MCF 10A (cell line): ENCODE data around the gene ELANE. TPM values are rescaled to one million over a fixed set of nuclear protein-coding genes. Genes with fewer than 3 reads are reported as not detected.

Experiments
- BruUV-seq: library from RNA; stranded (reverse); fragments of 400-500 nt; replicated peaks from 2 replicates; lab custom pipeline; 2021; lab: Mats Ljungman, UMichigan
- CTCF ChIA-PET: fragments of 300-600 bp; sonication (Branson Sonifier 250); formaldehyde crosslinking; extraction: SDS; loops from one replicate; lab custom pipeline; 2021; ENCODE audit warnings: antibody characterized with exemption, inconsistent platforms; lab: Yijun Ruan, JAX
- POLR2A ChIA-PET: fragments of 300-600, 350-650 bp; sonication (Branson Sonifier 250); formaldehyde crosslinking; extraction: SDS; loops from one replicate; lab custom pipeline; 2020; ENCODE audit warnings: antibody characterized with exemption, inconsistent platforms; lab: Yijun Ruan, JAX
- DNase-seq: peaks from one replicate; pipeline ENCODE4 v3.0.0-alpha.2; 2018; ENCODE audit not compliant: unreplicated experiment
- H3K27ac Mint-ChIP-seq: one replicate; pipeline ENCODE4 v1.8.0; 2022; ENCODE audit warnings: mild to moderate bottlenecking, low read depth, mixed read lengths; ENCODE audit not compliant: unreplicated experiment
- H3K27me3 Mint-ChIP-seq: one replicate; pipeline ENCODE4 v1.8.0; 2022; ENCODE audit warnings: mixed read lengths; ENCODE audit not compliant: insufficient read depth, unreplicated experiment
- H3K36me3 Mint-ChIP-seq: one replicate; pipeline ENCODE4 v1.8.0; 2022; ENCODE audit warnings: mild to moderate bottlenecking, moderate library complexity, mixed read lengths; ENCODE audit not compliant: insufficient read depth, unreplicated experiment
- H3K4me1 Mint-ChIP-seq: one replicate; pipeline ENCODE4 v1.8.0; 2022; ENCODE audit warnings: mixed read lengths; ENCODE audit not compliant: insufficient read depth, unreplicated experiment
- H3K4me3 Mint-ChIP-seq: one replicate; pipeline ENCODE4 v1.8.0; 2022; ENCODE audit warnings: mild to moderate bottlenecking, moderate library complexity, mixed read lengths; ENCODE audit not compliant: unreplicated experiment
- H3K9me3 Mint-ChIP-seq: one replicate; pipeline ENCODE4 v1.8.0; 2022; ENCODE audit warnings: mixed read lengths; ENCODE audit not compliant: unreplicated experiment
- intact Hi-C: fragments of 100-400 bp; cut with micrococcal nuclease; formaldehyde crosslinking; loops from 2 replicates; pipeline ENCODE4 v1.14.1; 2022
- total RNA-seq: library from RNA; stranded (reverse); gene quantifications from 2 replicates; pipeline ENCODE4 v1.2.3, GENCODE V29; 2022
- TF ChIP-seq, protein P1 (sequence below): fragments of 200-600 bp; IDR thresholded peaks from one replicate; pipeline ENCODE4 v1.8.0; 2022; ENCODE audit warnings: antibody characterized with exemption, mild to moderate bottlenecking; ENCODE audit not compliant: unreplicated experiment

ELANE gene
- total RNA-seq, 1 experiment from 2014 or later, result not detected

DNA sequence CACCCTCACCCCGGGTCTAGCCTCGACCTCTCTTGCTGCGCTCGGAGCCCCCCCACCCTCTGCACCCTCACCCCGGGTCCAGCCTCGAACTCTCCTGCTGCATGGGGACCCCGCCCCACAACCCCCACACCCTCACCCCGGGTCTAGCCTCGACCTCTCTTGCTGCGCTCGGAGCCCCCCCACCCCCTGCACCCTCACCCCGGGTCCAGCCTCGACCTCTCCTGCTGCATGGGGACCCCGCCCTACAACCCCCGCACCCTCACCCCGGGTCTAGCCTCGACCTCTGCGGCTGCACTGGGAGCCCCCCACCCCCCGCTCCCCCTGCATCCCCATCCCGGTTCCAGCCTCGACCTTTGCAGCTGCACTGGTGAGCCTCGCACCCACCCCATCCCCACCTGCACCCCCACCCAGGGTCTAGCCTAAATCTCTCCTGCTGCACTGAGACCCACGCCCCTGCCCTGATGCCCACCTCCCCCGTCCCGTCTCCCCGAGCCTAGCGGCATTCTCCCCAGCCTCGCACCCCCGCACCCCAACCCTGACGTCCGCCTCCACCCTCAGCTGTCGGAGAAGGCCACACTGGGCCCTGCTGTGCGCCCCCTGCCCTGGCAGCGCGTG lies 9.1 kb downstream of the ELANE start:
- H3K27me3 Mint-ChIP-seq, result no peaks in the 10 kb centered on the region
- TF ChIP-seq, protein P1, sequence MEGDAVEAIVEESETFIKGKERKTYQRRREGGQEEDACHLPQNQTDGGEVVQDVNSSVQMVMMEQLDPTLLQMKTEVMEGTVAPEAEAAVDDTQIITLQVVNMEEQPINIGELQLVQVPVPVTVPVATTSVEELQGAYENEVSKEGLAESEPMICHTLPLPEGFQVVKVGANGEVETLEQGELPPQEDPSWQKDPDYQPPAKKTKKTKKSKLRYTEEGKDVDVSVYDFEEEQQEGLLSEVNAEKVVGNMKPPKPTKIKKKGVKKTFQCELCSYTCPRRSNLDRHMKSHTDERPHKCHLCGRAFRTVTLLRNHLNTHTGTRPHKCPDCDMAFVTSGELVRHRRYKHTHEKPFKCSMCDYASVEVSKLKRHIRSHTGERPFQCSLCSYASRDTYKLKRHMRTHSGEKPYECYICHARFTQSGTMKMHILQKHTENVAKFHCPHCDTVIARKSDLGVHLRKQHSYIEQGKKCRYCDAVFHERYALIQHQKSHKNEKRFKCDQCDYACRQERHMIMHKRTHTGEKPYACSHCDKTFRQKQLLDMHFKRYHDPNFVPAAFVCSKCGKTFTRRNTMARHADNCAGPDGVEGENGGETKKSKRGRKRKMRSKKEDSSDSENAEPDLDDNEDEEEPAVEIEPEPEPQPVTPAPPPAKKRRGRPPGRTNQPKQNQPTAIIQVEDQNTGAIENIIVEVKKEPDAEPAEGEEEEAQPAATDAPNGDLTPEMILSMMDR, result no peak
- BruUV-seq, result no TSS peak
- DNase-seq, result no peak
- peaks cover 5% of the 10 kb centered on the region for H3K4me1 Mint-ChIP-seq
- POLR2A ChIA-PET, result no interaction called here
- H3K9me3 Mint-ChIP-seq, result no peaks in the 10 kb centered on the region
- H3K27ac Mint-ChIP-seq, result no peak overlapping the region
- intact Hi-C loops, result no loop called here
- H3K4me3 Mint-ChIP-seq, result no peak overlapping the region
- H3K36me3 Mint-ChIP-seq, result no peaks in the 10 kb centered on the region
- CTCF ChIA-PET, result interaction anchor here (0.6 kb wide), 1 partner anchor 78 kb away, joined by 4 read pairs; no protein-coding TSS in a partner anchor

DNA sequence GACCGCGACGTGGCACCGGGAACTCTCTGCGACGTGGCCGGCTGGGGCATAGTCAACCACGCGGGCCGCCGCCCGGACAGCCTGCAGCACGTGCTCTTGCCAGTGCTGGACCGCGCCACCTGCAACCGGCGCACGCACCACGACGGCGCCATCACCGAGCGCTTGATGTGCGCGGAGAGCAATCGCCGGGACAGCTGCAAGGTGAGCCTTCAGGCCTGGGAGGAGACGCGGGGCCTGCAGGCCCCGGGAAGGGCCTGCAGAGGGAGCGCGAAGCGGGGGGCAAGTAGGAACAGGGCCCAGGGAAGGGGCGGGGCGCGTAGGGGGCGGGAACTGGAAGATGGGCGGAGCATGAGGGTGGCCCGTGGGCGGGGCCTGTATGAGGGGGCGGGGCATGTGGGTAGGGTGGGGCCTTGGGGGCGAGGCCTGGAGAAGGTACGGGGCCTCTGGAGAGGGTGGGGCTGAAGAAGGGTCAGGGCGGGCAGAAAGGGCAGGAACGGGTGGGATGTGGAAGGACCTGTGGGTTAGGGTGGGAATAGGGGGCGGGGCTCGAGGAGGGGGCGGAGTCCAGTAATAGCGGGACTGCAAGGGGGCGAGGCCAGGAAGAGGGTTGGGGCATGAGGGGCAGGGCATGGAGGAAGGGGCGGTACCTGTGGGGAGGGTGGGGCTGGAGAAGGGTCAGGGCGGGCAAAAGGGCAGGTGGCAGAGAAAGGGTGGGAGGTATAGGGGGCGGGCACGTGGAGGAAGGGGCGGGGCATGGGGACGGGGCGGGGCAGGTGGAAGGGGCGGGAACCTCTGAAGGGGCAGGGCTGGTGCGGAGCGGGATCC lies 9.9 kb downstream of the ELANE start:
- peaks cover 5% of the 10 kb centered on the region for H3K4me1 Mint-ChIP-seq
- TF ChIP-seq, protein P1, result no peak
- CTCF ChIA-PET, result interaction anchor here (0.6 kb wide), 1 partner anchor 79 kb away, joined by 4 read pairs; no protein-coding TSS in a partner anchor
- peak; percentile 57 for DNase-seq
- intact Hi-C loops, result no loop called here
- no peaks in the 10 kb centered on the region for H3K9me3 Mint-ChIP-seq
- no peak overlapping the region for H3K27ac Mint-ChIP-seq
- BruUV-seq, result no TSS peak
- peaks cover under 1% of the 10 kb centered on the region for H3K36me3 Mint-ChIP-seq
- no peaks in the 10 kb centered on the region for H3K27me3 Mint-ChIP-seq
- no peak overlapping the region for H3K4me3 Mint-ChIP-seq
- POLR2A ChIA-PET, result no interaction called here

DNA sequence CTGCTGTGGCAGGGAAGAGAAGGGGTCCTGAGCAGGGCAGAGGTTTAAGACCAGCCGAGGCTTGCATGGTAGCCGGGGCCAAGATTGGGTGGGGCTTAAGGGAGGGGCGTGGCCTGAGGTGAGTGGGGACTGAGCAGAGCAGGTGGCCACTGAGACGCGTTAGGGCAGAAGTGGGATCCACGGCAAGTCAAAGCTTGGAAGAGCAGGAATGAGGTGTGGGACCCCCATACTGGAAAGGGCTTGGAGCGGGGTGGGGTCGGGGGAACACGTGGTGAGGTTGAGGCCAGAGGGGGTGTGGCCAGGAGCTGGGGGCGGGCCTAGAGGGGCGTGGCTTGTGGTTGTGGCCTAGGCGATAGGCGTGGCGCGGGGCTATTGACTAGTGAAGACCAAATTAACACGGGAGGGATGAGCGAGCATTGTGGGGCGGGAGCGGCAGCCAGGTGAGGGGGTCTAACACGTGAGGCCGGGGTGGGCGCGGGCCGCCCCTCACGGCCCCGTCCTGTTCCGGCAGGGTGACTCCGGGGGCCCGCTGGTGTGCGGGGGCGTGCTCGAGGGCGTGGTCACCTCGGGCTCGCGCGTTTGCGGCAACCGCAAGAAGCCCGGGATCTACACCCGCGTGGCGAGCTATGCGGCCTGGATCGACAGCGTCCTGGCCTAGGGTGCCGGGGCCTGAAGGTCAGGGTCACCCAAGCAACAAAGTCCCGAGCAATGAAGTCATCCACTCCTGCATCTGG lies 10.6 kb downstream of the ELANE start:
- ChIA-PET POLR2A (interaction anchor here (0.7 to 1.1 kb wide), 4 partner anchors 13 to 46 kb away, joined by 3 read pairs; no protein-coding TSS in a partner anchor), CTCF (interaction anchor here (0.6 kb wide), 1 partner anchor 404 kb away, joined by 3 read pairs; no protein-coding TSS in a partner anchor)
- peak; percentile 57 for DNase-seq
- Mint-ChIP-seq H3K36me3 (peaks cover 8% of the 10 kb centered on the region), H3K4me1 (peaks cover 5% of the 10 kb centered on the region), H3K27ac (no peak overlapping the region), H3K27me3 (no peaks in the 10 kb centered on the region), H3K9me3 (no peaks in the 10 kb centered on the region), H3K4me3 (no peak overlapping the region)
- no TSS peak for BruUV-seq
- intact Hi-C loops, result no loop called here
- TF ChIP-seq, protein P1, result no peak
